ENCODE data around the gene ABCA12.

ABCA12 gene, protein sequence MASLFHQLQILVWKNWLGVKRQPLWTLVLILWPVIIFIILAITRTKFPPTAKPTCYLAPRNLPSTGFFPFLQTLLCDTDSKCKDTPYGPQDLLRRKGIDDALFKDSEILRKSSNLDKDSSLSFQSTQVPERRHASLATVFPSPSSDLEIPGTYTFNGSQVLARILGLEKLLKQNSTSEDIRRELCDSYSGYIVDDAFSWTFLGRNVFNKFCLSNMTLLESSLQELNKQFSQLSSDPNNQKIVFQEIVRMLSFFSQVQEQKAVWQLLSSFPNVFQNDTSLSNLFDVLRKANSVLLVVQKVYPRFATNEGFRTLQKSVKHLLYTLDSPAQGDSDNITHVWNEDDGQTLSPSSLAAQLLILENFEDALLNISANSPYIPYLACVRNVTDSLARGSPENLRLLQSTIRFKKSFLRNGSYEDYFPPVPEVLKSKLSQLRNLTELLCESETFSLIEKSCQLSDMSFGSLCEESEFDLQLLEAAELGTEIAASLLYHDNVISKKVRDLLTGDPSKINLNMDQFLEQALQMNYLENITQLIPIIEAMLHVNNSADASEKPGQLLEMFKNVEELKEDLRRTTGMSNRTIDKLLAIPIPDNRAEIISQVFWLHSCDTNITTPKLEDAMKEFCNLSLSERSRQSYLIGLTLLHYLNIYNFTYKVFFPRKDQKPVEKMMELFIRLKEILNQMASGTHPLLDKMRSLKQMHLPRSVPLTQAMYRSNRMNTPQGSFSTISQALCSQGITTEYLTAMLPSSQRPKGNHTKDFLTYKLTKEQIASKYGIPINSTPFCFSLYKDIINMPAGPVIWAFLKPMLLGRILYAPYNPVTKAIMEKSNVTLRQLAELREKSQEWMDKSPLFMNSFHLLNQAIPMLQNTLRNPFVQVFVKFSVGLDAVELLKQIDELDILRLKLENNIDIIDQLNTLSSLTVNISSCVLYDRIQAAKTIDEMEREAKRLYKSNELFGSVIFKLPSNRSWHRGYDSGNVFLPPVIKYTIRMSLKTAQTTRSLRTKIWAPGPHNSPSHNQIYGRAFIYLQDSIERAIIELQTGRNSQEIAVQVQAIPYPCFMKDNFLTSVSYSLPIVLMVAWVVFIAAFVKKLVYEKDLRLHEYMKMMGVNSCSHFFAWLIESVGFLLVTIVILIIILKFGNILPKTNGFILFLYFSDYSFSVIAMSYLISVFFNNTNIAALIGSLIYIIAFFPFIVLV (N-terminal part only)

GRCh38 chr2:215138479-215138878, at the start of gene ABCA12:
Gene ABCA12, minus strand, starts transcription at chr2:215138626. Its CDS starts 418 bp downstream, at chr2:215138208.
- TF ChIP-seq EZH2phosphoT487 (IDR thresholded peaks at IDR 0.05; ENCODE audit: borderline replicate concordance): no peak
- TF ChIP-seq, protein P1, sequence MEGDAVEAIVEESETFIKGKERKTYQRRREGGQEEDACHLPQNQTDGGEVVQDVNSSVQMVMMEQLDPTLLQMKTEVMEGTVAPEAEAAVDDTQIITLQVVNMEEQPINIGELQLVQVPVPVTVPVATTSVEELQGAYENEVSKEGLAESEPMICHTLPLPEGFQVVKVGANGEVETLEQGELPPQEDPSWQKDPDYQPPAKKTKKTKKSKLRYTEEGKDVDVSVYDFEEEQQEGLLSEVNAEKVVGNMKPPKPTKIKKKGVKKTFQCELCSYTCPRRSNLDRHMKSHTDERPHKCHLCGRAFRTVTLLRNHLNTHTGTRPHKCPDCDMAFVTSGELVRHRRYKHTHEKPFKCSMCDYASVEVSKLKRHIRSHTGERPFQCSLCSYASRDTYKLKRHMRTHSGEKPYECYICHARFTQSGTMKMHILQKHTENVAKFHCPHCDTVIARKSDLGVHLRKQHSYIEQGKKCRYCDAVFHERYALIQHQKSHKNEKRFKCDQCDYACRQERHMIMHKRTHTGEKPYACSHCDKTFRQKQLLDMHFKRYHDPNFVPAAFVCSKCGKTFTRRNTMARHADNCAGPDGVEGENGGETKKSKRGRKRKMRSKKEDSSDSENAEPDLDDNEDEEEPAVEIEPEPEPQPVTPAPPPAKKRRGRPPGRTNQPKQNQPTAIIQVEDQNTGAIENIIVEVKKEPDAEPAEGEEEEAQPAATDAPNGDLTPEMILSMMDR (conservative IDR thresholded peaks at IDR 0.05; ENCODE audit: low read length): no peak
- Histone ChIP-seq H2AFZ (ENCODE audit: low read length) (no peak within 1 kb of the TSS), H3K9me3 (ENCODE audit: insufficient read depth, low read depth, low read length) (no peaks in the 10 kb centered on the region), H3K4me2 (ENCODE audit: low read depth, low read length, poor library complexity, severe bottlenecking) (no peak within 1 kb of the TSS), H3K4me3 (ENCODE audit: low read length, poor library complexity, severe bottlenecking) (no peak within 1 kb of the TSS), H3K27me3 (ENCODE audit: insufficient read depth, low read length, poor library complexity, severe bottlenecking) (no peaks in the 10 kb centered on the region), H3K36me3 (ENCODE audit: insufficient read depth, low read length) (no peaks in the 10 kb centered on the region), H3F3A (ENCODE audit: low read depth) (no peaks in the 10 kb centered on the region), H3K9me2 (replicated peaks; ENCODE audit: low read depth, low read length) (no peaks in the 10 kb centered on the region), H3K79me2 (ENCODE audit: insufficient read depth, low read length) (no peaks in the 10 kb centered on the region), H3K4me1 (ENCODE audit: insufficient read depth, low read length, poor library complexity, severe bottlenecking) (no peaks in the 10 kb centered on the region), H3K9ac (ENCODE audit: low read depth, low read length, poor library complexity, severe bottlenecking) (no peak within 1 kb of the TSS), H4K20me1 (ENCODE audit: insufficient read depth, low read length, poor library complexity, severe bottlenecking) (no peaks in the 10 kb centered on the region)

- Histone ChIP-seq H3F3A (ENCODE audit: low read depth) (no peaks in the 10 kb centered on the region), H2AFZ (ENCODE audit: low read length) (no peak overlapping the region), H3K9ac (ENCODE audit: low read depth, low read length, poor library complexity, severe bottlenecking) (no peak overlapping the region), H3K36me3 (ENCODE audit: insufficient read depth, low read length) (no peaks in the 10 kb centered on the region), H3K4me3 (ENCODE audit: low read length, poor library complexity, severe bottlenecking) (no peak overlapping the region), H3K9me2 (replicated peaks; ENCODE audit: low read depth, low read length) (no peaks in the 10 kb centered on the region), H3K27me3 (ENCODE audit: insufficient read depth, low read length, poor library complexity, severe bottlenecking) (no peaks in the 10 kb centered on the region), H3K9me3 (ENCODE audit: insufficient read depth, low read depth, low read length) (no peaks in the 10 kb centered on the region), H3K4me2 (ENCODE audit: low read depth, low read length, poor library complexity, severe bottlenecking) (no peak overlapping the region), H3K4me1 (ENCODE audit: insufficient read depth, low read length, poor library complexity, severe bottlenecking) (no peaks in the 10 kb centered on the region), H3K79me2 (ENCODE audit: insufficient read depth, low read length) (no peaks in the 10 kb centered on the region), H4K20me1 (ENCODE audit: insufficient read depth, low read length, poor library complexity, severe bottlenecking) (no peaks in the 10 kb centered on the region)
- TF ChIP-seq, protein P1 (conservative IDR thresholded peaks at IDR 0.05; ENCODE audit: low read length): no peak
- TF ChIP-seq EZH2phosphoT487 (IDR thresholded peaks at IDR 0.05; ENCODE audit: borderline replicate concordance): no peak
Observed at GRCh38 chr2:215188078-215188477, 49.7 kb upstream of the ABCA12 start.

DNA sequence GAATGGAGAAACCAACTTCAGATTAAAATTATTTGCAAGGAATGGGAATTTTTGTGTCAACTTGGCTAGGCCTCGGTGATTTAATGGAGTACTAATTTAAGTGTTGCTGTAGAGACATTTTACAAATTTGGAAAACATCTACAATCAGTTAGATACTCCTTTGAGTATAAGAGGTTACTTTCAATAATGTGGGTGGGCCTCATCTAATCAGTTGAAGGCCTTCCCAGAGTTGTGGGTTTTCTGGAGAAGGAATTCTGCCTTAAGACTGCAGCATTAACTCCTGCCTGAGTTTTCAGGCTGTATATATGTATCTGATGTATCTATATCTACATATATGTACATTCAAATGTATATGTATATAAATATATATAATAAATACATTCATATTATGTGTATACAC, 47.6 kb upstream of the ABCA12 start:
- H4K20me1 ChIP-seq (ENCODE audit: insufficient read depth, low read length, poor library complexity, severe bottlenecking): no peaks in the 10 kb centered on the region
- no peak overlapping the region for H3K4me3 ChIP-seq (ENCODE audit: low read length, poor library complexity, severe bottlenecking)
- H3K4me1 ChIP-seq (ENCODE audit: insufficient read depth, low read length, poor library complexity, severe bottlenecking): no peaks in the 10 kb centered on the region
- no peak overlapping the region for H3K4me2 ChIP-seq (ENCODE audit: low read depth, low read length, poor library complexity, severe bottlenecking)
- H2AFZ ChIP-seq (ENCODE audit: low read length): no peak overlapping the region
- H3K79me2 ChIP-seq (ENCODE audit: insufficient read depth, low read length): no peaks in the 10 kb centered on the region
- TF ChIP-seq, protein P1 (conservative IDR thresholded peaks at IDR 0.05; ENCODE audit: low read length): no peak
- TF ChIP-seq EZH2phosphoT487 (IDR thresholded peaks at IDR 0.05; ENCODE audit: borderline replicate concordance): no peak
- no peaks in the 10 kb centered on the region for H3K36me3 ChIP-seq (ENCODE audit: insufficient read depth, low read length)
- H3K9me2 ChIP-seq (replicated peaks; ENCODE audit: low read depth, low read length): no peaks in the 10 kb centered on the region
- no peaks in the 10 kb centered on the region for H3K27me3 ChIP-seq (ENCODE audit: insufficient read depth, low read length, poor library complexity, severe bottlenecking)
- no peaks in the 10 kb centered on the region for H3F3A ChIP-seq (ENCODE audit: low read depth)
- H3K9ac ChIP-seq (ENCODE audit: low read depth, low read length, poor library complexity, severe bottlenecking): no peak overlapping the region
- no peaks in the 10 kb centered on the region for H3K9me3 ChIP-seq (ENCODE audit: insufficient read depth, low read depth, low read length)
